Activated T-helper 2 cell treated with anti-CD3 and anti-CD28 coated beads, Interferon-gamma antibody, Interleukin-2, Interleukin-4, amounts not matched to agents 10 μg/mL and 5 μg/mL and 100 μg/mL, durations not matched to agents 14 hours and 24 hours and 36 hours (primary cell): ENCODE data around the gene LHCGR. TPM values are rescaled to one million over a fixed set of nuclear protein-coding genes. Genes with fewer than 3 reads are reported as not detected.

Experiments used
- DNase-seq: peaks from one replicate; pipeline ENCODE4 v3.0.0; 2021; ENCODE audit warnings: low spot score
- H3K27ac Mint-ChIP-seq: one replicate; pipeline ENCODE4 v1.8.0; 2021; ENCODE audit warnings: mixed read lengths
- H3K27me3 Mint-ChIP-seq: one replicate; pipeline ENCODE4 v1.8.0; 2021; ENCODE audit warnings: low read depth, mixed read lengths
- H3K36me3 Mint-ChIP-seq: one replicate; pipeline ENCODE4 v1.8.0; 2021; ENCODE audit warnings: low read depth, mixed read lengths
- H3K4me1 Mint-ChIP-seq: one replicate; pipeline ENCODE4 v1.8.0; 2021; ENCODE audit warnings: low read depth, mixed read lengths
- H3K4me3 Mint-ChIP-seq: one replicate; pipeline ENCODE4 v1.8.0; 2021; ENCODE audit warnings: low read depth, mild to moderate bottlenecking, moderate library complexity, mixed read lengths
- H3K9me3 Mint-ChIP-seq: one replicate; pipeline ENCODE4 v1.8.0; 2021; ENCODE audit warnings: mixed read lengths
- intact Hi-C: fragments of 100-400 bp; cut with micrococcal nuclease; formaldehyde crosslinking; loops from one replicate; pipeline ENCODE4 v1.15.1; 2023
- total RNA-seq: library from RNA; stranded (reverse); gene quantifications from 2 replicates; pipeline ENCODE4 v1.2.3, GENCODE V29; 2022

LHCGR gene
- total RNA-seq, 1 donor from 2014 or later = not detected

DNA sequence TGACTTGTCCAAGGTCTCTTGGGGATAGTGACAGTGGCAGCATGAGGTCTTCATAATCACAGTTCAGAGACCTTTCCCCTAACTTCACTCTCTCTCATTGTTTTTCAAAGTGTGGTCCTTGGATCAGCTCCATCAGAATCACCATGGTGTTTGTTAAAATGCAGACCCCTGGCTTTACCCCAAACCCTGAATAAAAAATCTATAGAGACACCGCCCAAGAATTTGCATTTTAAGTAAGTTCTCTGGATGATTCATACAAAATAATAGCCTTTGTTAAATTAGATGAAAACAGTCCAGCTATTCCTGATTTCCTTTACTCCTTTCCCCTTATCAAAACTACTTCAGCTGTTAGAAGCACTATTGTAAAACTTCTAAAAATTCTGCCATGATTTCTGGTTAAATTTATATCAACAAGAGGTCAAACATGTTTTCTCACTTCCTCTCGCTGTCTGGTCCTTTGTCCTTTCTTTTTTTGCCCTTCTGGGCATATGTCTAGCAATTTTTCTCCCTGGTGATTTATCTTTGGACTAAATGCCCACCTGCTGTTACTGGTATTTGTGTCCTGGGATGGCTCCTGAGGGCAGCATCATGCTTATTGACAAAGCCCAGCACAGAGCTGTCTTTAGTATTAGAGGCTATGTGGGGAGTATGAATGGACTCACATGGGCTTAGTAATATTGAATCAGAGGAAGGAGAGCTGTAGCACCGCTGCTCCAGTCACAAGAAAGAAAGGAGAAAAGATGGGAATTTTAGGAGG, 63.4 kb downstream of the LHCGR start:
- no peak for DNase-seq
- Mint-ChIP-seq H3K36me3 (no peaks in the 10 kb centered on the region), H3K4me1 (no peaks in the 10 kb centered on the region), H3K4me3 (no peak overlapping the region), H3K27me3 (no peaks in the 10 kb centered on the region), H3K27ac (no peak overlapping the region), H3K9me3 (no peaks in the 10 kb centered on the region)
- intact Hi-C loops = no loop called here

DNA sequence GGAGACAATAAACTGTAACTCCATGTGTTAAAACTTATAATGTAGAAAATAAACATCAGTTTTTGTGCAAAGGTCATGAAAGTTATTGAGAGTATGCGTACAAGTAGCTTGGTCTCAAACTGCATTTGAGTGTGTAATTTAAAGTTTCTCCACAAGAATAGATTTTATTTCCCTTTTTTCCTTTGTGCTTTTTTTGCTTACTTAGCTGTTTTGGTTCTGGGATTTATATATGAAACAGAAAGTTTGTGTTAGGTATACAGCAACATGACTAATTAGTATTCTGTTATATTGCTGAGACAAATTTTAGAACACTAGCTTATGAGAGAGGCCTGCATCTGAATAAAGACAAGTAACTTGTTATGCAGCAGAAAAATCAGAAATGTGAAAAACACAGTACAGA, 70.4 kb downstream of the LHCGR start:
- Mint-ChIP-seq H3K4me3 (no peak overlapping the region), H3K4me1 (no peaks in the 10 kb centered on the region), H3K27me3 (peaks cover 4% of the 10 kb centered on the region), H3K36me3 (no peaks in the 10 kb centered on the region), H3K27ac (no peak overlapping the region), H3K9me3 (no peaks in the 10 kb centered on the region)
- DNase-seq = no peak
- intact Hi-C loops = no loop called here

DNA sequence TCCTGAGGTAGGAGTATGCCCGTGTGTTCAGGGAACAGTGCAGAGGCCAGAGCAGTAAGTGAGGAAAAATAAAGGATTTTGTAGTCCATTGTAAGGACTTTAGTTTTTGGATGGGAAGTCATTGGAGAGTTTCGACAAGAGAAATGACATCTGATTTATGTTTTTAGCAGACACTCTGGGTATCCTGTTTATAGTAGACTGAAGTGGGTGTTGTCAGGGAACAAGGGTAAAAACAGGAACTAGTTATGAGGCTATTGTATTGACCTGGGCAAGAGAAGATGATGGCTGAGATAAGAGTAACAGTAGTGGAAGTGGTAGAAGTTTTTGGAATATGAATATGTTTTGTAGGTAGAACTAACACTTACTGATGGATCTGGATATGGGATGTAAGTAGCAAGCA, 78.1 kb downstream of the LHCGR start:
- Mint-ChIP-seq H3K36me3 (no peaks in the 10 kb centered on the region), H3K4me1 (no peaks in the 10 kb centered on the region), H3K27ac (no peak overlapping the region), H3K9me3 (no peaks in the 10 kb centered on the region), H3K27me3 (peaks cover 2% of the 10 kb centered on the region), H3K4me3 (no peak overlapping the region)
- no peak for DNase-seq
- intact Hi-C loops = no loop called here

DNA sequence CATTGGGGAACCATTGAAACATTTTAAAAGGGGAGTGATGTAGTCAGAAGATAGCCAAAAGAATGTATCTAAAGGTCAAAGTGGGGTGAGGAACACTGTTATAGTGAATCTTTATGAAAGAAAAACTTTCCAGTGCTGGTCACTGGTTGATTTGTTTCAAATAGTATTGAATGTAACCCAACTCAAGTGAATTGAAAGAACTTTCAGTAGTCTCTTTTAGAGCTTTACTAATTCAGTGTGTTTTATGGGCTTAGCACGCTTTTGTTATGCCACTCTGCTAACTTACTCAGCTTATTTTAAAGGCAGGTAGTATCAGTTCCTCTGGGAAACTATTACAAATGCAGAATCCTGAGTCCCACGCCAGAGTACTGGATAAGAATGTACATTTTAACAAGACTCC, 80.6 kb downstream of the LHCGR start:
- Mint-ChIP-seq H3K4me3 (no peak overlapping the region), H3K9me3 (no peaks in the 10 kb centered on the region), H3K4me1 (no peaks in the 10 kb centered on the region), H3K27ac (no peak overlapping the region), H3K36me3 (no peaks in the 10 kb centered on the region), H3K27me3 (peaks cover 2% of the 10 kb centered on the region)
- intact Hi-C loops = no loop called here
- DNase-seq = no peak

- no peak overlapping the region for H3K4me3 Mint-ChIP-seq
- peaks cover 2% of the 10 kb centered on the region for H3K27me3 Mint-ChIP-seq
- H3K4me1 Mint-ChIP-seq = no peaks in the 10 kb centered on the region
- intact Hi-C loops = no loop called here
- no peaks in the 10 kb centered on the region for H3K36me3 Mint-ChIP-seq
- DNase-seq = no peak
- no peaks in the 10 kb centered on the region for H3K9me3 Mint-ChIP-seq
- no peak overlapping the region for H3K27ac Mint-ChIP-seq
These were observed 81.9 kb downstream of the LHCGR start for GRCh38 chr2:48673581-48673980.

- H3K4me3 Mint-ChIP-seq = no peak overlapping the region
- H3K27me3 Mint-ChIP-seq = no peaks in the 10 kb centered on the region
- H3K9me3 Mint-ChIP-seq = no peaks in the 10 kb centered on the region
- intact Hi-C loops = no loop called here
- no peak overlapping the region for H3K27ac Mint-ChIP-seq
- no peaks in the 10 kb centered on the region for H3K4me1 Mint-ChIP-seq
- DNase-seq = no peak
- H3K36me3 Mint-ChIP-seq = no peaks in the 10 kb centered on the region
These were observed 86.5 kb downstream of the LHCGR start for GRCh38 chr2:48668992-48669391.

- Mint-ChIP-seq H3K4me1 (no peaks in the 10 kb centered on the region), H3K9me3 (no peaks in the 10 kb centered on the region), H3K27me3 (peaks cover 3% of the 10 kb centered on the region), H3K27ac (no peak overlapping the region), H3K4me3 (no peak overlapping the region), H3K36me3 (no peaks in the 10 kb centered on the region)
- DNase-seq = no peak
- intact Hi-C loops = no loop called here
These were observed 104.2 kb downstream of the LHCGR start for GRCh38 chr2:48651158-48651790.

DNA sequence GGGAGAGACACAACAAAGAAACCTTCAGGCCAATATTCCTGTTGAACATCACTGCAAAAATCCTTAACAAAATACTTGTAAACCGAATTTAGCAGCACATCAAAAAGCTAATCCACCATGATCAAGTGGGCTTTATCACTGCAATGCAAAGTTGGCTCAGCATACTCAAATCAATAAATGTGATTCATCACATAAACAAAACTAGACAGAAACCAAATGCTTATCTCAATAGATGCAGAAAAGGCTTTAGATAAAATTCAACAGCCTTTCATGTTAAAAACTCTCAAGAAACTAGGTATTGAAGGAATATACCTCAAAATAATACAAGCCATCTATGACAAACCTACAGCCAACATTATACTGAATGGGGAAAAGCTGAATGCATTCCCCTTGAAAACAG, 117.3 kb downstream of the LHCGR start:
- no peak for DNase-seq
- no peak overlapping the region for H3K4me3 Mint-ChIP-seq
- intact Hi-C loops = no loop called here
- no peaks in the 10 kb centered on the region for H3K4me1 Mint-ChIP-seq
- H3K27me3 Mint-ChIP-seq = peaks cover 4% of the 10 kb centered on the region
- H3K36me3 Mint-ChIP-seq = no peaks in the 10 kb centered on the region
- no peak overlapping the region for H3K27ac Mint-ChIP-seq
- H3K9me3 Mint-ChIP-seq = no peaks in the 10 kb centered on the region

Other genes starting within 250 kb of the LHCGR start
- 1.9 and 2.1 TPM in 2 replicates for gene STON1, start 225.6 kb downstream of the LHCGR start, total RNA-seq
- not detected in 2 replicates for gene GTF2A1L, start 137.9 kb downstream of the LHCGR start, total RNA-seq